ENCODE data around the gene DDX59.

Gene DDX59

DNA sequence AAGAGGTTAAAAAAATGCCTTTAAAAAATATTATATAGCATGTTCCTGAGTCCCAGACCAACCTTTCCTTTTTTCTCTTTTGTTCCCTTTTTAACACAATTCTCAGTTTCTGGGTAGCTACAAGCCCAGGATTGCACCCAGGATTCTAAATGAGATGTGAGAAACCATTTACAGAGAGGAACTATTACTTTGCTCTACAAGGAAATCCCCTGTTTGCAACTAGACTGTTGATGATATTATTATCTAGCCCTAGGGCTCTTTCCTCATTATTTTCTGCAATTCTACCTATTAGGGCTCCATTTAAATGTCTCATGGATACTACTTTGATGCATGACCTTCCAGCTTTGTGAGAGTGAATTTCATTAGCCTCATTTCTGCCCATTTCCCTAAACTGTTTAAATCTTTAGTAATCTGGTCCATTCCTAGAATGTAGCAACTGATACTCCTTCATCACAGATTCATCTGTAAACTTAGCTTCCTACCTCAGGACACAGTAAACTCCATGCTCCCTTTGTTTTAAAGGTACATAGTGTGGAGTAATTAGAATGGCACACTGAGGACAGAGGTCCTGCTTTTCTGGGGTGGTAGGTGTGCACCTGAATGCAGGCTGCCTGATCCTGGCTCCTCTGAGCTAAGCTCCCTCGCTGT is 42.0 kb downstream of the DDX59 start:
- no peak for TF ChIP-seq TCF12 (IDR thresholded peaks at IDR 0.05; ENCODE audit: low read depth)
- TF ChIP-seq FOXM1 (IDR thresholded peaks at IDR 0.05; ENCODE audit: borderline replicate concordance, low read depth): no peak
- no peak for TF ChIP-seq EP300 (IDR thresholded peaks at IDR 0.05; ENCODE audit: borderline replicate concordance)
- TF ChIP-seq REST (IDR thresholded peaks at IDR 0.05; ENCODE audit: low read depth): no peak
- no peak for TF ChIP-seq YY1 (IDR thresholded peaks at IDR 0.05; ENCODE audit: low read depth)
- no peak for TF ChIP-seq TEAD4 (IDR thresholded peaks at IDR 0.05)
- no peak for TF ChIP-seq CREB1 (IDR thresholded peaks at IDR 0.05; ENCODE audit: low read depth)
- no peak for TF ChIP-seq NFIC (IDR thresholded peaks at IDR 0.05)
- TF ChIP-seq TAF1 (IDR thresholded peaks at IDR 0.05; ENCODE audit: low read depth): no peak
- TF ChIP-seq, protein P1, sequence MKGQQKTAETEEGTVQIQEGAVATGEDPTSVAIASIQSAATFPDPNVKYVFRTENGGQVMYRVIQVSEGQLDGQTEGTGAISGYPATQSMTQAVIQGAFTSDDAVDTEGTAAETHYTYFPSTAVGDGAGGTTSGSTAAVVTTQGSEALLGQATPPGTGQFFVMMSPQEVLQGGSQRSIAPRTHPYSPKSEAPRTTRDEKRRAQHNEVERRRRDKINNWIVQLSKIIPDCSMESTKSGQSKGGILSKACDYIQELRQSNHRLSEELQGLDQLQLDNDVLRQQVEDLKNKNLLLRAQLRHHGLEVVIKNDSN (IDR thresholded peaks at IDR 0.05): no peak
- TF ChIP-seq EGR1 (IDR thresholded peaks at IDR 0.05): no peak
- TF ChIP-seq MAX (IDR thresholded peaks at IDR 0.05): no peak
- TF ChIP-seq RAD21 (IDR thresholded peaks at IDR 0.05; ENCODE audit: low read depth): no peak
- TF ChIP-seq ZBTB7A (IDR thresholded peaks at IDR 0.05; ENCODE audit: low read depth): no peak
- TF ChIP-seq CEBPB (IDR thresholded peaks at IDR 0.05): no peak

- TF ChIP-seq MAX (IDR thresholded peaks at IDR 0.05) (no peak), YY1 (IDR thresholded peaks at IDR 0.05; ENCODE audit: low read depth) (no peak), CEBPB (IDR thresholded peaks at IDR 0.05) (no peak), EGR1 (IDR thresholded peaks at IDR 0.05) (no peak), FOXM1 (IDR thresholded peaks at IDR 0.05; ENCODE audit: borderline replicate concordance, low read depth) (no peak), TEAD4 (IDR thresholded peaks at IDR 0.05) (no peak), RAD21 (IDR thresholded peaks at IDR 0.05; ENCODE audit: low read depth) (no peak), CREB1 (IDR thresholded peaks at IDR 0.05; ENCODE audit: low read depth) (no peak), TAF1 (IDR thresholded peaks at IDR 0.05; ENCODE audit: low read depth) (no peak), EP300 (IDR thresholded peaks at IDR 0.05; ENCODE audit: borderline replicate concordance) (no peak), TCF12 (IDR thresholded peaks at IDR 0.05; ENCODE audit: low read depth) (no peak), REST (IDR thresholded peaks at IDR 0.05; ENCODE audit: low read depth) (no peak), NFIC (IDR thresholded peaks at IDR 0.05) (no peak), ZBTB7A (IDR thresholded peaks at IDR 0.05; ENCODE audit: low read depth) (no peak)
- TF ChIP-seq, protein P1 (IDR thresholded peaks at IDR 0.05): no peak
These were observed 42.7 kb downstream of the DDX59 start for GRCh38 chr1:200626853-200627534.

DNA sequence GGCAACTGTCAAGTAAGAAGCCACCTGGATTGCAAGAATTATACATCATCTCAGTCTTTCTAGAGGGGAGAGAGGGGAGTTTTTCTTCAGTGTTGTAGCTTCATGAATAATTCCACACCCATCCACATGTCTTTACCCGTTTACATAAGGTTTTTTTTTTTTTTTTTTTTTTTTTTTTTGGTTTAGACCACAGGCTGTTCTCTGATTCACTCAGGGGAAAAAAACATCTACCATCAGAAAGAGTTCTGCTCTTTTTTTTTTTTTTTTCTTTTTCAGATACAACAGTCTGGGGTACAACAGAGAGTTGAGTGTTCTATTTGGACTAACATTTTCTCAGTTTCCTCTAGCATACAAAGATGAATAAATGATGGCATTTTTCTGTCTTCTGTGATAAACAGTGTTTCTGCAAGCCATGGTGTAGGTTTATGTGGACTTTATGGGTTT is 44.3 kb downstream of the DDX59 start:
- no peak for TF ChIP-seq CEBPB (IDR thresholded peaks at IDR 0.05)
- TF ChIP-seq, protein P1 (IDR thresholded peaks at IDR 0.05): no peak
- TF ChIP-seq MAX (IDR thresholded peaks at IDR 0.05): no peak
- no peak for TF ChIP-seq CREB1 (IDR thresholded peaks at IDR 0.05; ENCODE audit: low read depth)
- TF ChIP-seq EP300 (IDR thresholded peaks at IDR 0.05; ENCODE audit: borderline replicate concordance): no peak

DNA sequence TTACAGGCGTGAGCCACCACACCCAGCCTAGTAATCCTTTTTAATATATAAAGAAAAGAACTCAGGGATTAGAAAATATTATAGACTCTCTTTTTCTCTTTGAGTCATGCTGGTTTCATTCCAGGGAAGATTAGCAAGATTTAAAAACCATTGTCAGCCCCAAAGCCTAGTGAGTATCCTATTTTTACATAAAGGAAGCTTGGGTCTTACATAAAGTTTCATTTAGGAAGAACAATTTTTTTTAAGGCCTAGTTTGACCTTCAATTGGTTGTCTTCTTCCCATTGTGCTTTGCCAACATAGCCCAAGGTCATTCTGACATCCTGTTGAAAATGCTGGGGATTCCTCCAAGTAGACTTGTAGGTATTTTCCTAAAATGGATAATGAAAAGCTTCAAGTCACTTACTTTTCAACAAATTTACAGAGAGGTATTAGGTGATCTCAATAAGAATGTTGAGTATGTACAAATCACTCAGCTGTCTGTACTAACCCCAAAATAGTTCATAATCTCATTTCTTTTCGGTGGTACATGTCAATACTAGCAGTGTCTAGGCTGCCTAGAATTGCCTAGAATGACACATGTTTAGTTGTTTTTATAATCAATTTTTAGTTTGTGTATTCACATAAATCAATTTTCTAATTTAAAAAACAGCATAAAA is 44.9 kb downstream of the DDX59 start:
- TF ChIP-seq MAX (IDR thresholded peaks at IDR 0.05): no peak
- no peak for TF ChIP-seq CREB1 (IDR thresholded peaks at IDR 0.05; ENCODE audit: low read depth)
- TF ChIP-seq EP300 (IDR thresholded peaks at IDR 0.05; ENCODE audit: borderline replicate concordance): no peak
- no peak for TF ChIP-seq TEAD4 (IDR thresholded peaks at IDR 0.05)
- TF ChIP-seq CEBPB (IDR thresholded peaks at IDR 0.05): no peak
- TF ChIP-seq TCF12 (IDR thresholded peaks at IDR 0.05; ENCODE audit: low read depth): no peak
- no peak for TF ChIP-seq RAD21 (IDR thresholded peaks at IDR 0.05; ENCODE audit: low read depth)
- no peak for TF ChIP-seq NFIC (IDR thresholded peaks at IDR 0.05)
- TF ChIP-seq TAF1 (IDR thresholded peaks at IDR 0.05; ENCODE audit: low read depth): no peak
- TF ChIP-seq, protein P1 (IDR thresholded peaks at IDR 0.05): no peak
- no peak for TF ChIP-seq EGR1 (IDR thresholded peaks at IDR 0.05)
- no peak for TF ChIP-seq ZBTB7A (IDR thresholded peaks at IDR 0.05; ENCODE audit: low read depth)
- no peak for TF ChIP-seq FOXM1 (IDR thresholded peaks at IDR 0.05; ENCODE audit: borderline replicate concordance, low read depth)
- TF ChIP-seq REST (IDR thresholded peaks at IDR 0.05; ENCODE audit: low read depth): no peak
- TF ChIP-seq YY1 (IDR thresholded peaks at IDR 0.05; ENCODE audit: low read depth): no peak
